ENCODE data around the gene DRG2.

Gene DRG2

GRCh38 chr17:18145811-18146210 lies 58.1 kb downstream of the DRG2 start:
- DNase-seq: no peak

DNA sequence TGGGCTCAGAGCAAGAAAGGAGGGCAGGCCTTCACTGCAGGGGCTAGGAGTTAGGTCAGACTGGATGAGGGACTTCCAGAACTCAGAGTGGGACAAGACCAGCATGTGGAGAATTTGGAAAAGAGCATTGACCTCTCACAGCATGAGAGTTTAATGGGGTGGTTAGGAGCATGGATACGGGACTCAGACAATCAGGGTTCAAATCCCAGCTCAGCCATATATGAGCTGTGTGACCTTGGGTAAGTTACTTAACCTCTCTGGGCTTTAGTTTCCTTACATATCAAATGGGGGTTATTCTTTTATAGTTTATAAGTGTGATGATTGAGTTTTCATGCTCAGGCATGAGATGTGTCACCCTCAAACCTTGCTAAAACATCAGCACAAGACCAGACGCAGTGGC lies 58.5 kb downstream of the DRG2 start:
- DNase-seq: no peak

DNA sequence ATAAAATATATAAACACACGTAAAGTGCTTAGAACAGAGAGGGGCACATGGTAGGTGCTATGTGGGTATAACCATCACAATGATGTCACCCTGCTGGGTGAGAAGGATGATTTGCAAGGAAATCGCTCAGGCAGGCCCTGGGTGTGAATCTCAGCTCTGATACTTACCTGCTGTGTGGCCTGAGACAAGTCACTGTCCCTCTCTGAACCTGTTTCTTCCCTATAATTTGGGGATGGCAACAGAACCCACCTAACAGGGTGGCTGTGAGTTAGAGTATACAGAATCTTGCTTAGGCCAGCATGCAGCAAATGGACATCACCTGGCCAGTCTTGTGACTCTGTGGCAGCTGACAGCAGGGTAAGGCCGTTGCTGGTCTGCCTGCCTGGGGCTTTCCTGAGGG lies 59.2 kb downstream of the DRG2 start:
- DNase-seq: no peak

- DNase-seq: no peak
These were observed 60.8 kb downstream of the DRG2 start for GRCh38 chr17:18148586-18148985.

DNA sequence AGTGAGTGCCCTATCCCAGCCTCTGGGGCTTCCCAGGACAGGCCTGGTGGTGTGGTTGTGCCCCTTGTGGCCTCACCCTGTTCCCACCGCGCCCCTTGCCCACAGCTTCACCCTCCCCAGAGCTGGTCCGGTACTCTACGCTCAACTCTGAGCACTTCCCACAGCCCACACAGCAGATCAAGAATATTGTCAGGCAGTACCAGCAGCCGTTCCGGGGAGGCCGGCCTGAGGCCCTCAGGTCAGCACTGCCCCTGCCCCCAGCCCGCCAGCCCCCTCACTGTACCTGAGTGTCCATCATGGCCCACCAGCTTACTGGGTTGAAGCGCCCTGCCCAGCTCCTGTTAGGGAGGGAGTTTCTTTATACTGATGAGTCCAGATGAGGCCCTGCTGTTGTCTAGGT lies 63.5 kb downstream of the DRG2 start:
- DNase-seq: no peak

DNA sequence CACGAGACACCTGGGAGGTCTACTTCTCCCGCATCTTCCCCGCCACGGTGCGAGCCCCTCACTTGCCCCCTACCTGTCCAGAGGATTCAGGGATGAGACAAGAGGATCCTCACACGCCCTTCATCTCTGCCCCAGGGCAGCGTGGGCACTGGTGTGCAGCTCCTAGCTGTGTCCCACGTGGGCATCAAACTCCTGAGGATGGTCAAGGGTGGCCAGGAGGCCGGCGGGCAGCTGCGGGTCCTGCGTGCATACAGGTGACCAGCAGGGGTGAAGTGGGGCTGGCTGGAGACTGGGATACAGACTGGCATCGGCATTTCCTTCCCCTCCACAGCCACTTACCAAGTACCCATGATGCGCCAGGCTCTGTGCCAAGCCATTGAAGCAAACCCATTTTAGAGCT lies 67.4 kb downstream of the DRG2 start:
- no peak for DNase-seq

- DNase-seq: no peak
These were observed 68.6 kb downstream of the DRG2 start for GRCh38 chr17:18156171-18156975.

GRCh38 chr17:18156976-18157280 lies 69.2 kb downstream of the DRG2 start:
- DNase-seq: no peak
